IPS-18c (cell line): ENCODE results near the gene PTPRD.
"Not testable (repeated sequence)": the region's sequence is repeated elsewhere in the genome, so short reads cannot be mapped to it uniquely, and the experiment has no call there.

ENCODE experiments used
- H3K4me3 ChIP-seq: 2 replicates; pipeline ENCODE4 v1.7.0; 2013; ENCODE audit warnings: low read depth, mild to moderate bottlenecking, low read length, moderate library complexity; ENCODE audit not compliant: insufficient read depth
- H3K9me3 ChIP-seq: one replicate; pipeline ENCODE4 v1.6.1; 2013; ENCODE audit warnings: mild to moderate bottlenecking, low read length, moderate library complexity; ENCODE audit not compliant: control insufficient read depth, insufficient read depth

The PTPRD gene

DNA sequence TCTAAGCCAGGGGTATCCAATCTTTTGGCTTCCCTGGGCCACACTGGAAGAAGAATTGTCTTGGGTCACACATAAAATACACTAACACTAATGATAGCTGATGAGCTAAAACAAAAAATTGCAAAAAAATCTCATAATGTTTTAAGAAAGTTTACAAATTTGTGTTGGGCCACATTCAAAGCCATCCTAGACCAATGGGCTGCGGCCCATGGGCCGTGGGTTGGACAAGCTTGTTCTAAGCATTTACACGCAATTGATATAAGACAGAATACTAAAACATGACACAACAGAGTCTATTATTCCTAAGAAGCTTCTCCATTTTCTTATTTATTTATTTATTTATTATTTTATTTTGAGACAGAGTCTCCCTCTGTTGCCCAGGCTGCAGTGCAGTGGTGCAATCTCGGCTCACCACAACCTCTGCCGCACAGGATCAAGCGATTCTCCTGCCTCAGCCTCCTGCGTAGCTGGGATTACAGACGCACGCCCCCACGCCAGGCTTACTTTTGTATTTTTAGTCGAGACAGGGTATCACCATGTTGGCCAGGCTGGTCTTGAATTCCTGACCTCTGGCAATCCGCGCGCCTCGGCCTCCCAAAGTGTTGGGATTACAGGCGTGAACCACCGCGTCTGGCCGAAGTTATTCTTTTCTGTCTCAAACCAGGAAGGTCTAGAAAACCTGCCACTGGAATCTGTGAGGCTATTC lies 1692.2 kb downstream of the PTPRD start:
- H3K4me3 ChIP-seq, H3K9me3 ChIP-seq: not testable (repeated sequence)

DNA sequence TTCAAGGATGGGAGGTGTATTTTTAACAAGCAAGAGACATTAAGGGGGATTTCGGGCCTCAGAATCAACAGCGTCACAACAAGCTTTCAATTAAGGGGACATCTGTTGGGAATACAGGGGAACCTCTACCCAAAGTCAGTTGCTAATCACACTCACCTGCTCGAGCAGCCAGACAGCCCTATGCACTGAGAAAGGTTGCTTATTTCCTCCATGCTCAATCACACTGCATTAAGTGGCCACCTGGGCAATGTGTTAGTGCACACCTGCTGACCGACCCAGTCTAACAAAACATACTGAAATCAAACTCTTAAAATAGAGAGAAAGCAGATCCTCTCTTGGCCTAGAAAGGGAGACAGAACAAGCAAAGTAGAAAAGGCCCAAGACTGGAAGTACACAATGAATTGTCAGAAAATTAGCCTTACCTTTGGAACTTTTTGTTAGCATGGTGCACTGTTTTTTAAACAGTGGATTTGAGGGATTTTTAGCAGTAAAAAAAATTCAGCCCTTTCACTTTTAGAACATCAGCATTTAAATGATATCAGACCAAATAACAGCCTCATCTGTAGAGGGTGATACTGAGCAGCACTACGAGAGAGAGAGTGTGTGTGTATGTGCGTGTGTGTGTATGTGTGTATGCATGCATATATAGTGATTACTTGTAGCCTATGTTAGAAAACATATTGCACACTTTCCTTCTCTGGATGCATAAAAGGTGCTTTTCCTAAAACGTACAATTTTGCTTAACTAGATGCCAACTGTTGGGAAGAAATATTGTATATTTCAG lies 1694.7 kb downstream of the PTPRD start:
- Histone ChIP-seq H3K4me3 (no peak overlapping the region), H3K9me3 (no peaks in the 10 kb centered on the region)

- no peak overlapping the region for H3K4me3 ChIP-seq
- no peaks in the 10 kb centered on the region for H3K9me3 ChIP-seq
These were observed 1696.0 kb downstream of the PTPRD start for GRCh38 chr9:8916771-8917170.

GRCh38 chr9:8907868-8908267 lies 1704.9 kb downstream of the PTPRD start:
- no peaks in the 10 kb centered on the region for H3K9me3 ChIP-seq
- H3K4me3 ChIP-seq, result no peak overlapping the region

- Histone ChIP-seq H3K4me3 (no peak overlapping the region), H3K9me3 (no peaks in the 10 kb centered on the region)
These were observed 1707.1 kb downstream of the PTPRD start for GRCh38 chr9:8905731-8906130.

- H3K9me3 ChIP-seq, result no peaks in the 10 kb centered on the region
- no peak overlapping the region for H3K4me3 ChIP-seq
These were observed 1707.9 kb downstream of the PTPRD start for GRCh38 chr9:8904771-8905515.

GRCh38 chr9:8903077-8903476 lies 1709.7 kb downstream of the PTPRD start:
- Histone ChIP-seq H3K9me3 (no peaks in the 10 kb centered on the region), H3K4me3 (no peak overlapping the region)

DNA sequence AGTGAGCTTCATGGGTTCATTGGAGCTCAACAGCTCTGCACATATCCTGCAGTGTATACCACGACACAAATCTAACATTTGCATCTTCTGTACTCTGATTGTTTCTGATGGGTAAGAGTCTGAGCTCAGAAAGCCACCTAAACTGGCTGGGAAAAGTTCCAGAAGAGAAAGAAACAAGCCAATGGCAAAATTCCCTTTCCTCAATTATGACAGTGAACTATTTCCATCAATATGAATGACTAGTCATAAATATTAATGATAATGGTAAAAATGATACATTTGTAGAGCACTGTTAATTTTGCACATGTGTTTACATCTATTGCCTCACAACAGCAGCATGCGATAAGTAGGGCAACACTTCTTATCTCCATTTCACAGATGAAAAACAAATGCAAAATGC lies 1711.7 kb downstream of the PTPRD start:
- no peak overlapping the region for H3K4me3 ChIP-seq
- no peaks in the 10 kb centered on the region for H3K9me3 ChIP-seq

GRCh38 chr9:8899511-8899910 lies 1713.3 kb downstream of the PTPRD start:
- Histone ChIP-seq H3K9me3 (no peaks in the 10 kb centered on the region), H3K4me3 (no peak overlapping the region)

- H3K4me3 ChIP-seq, result no peak overlapping the region
These were observed 1717.0 kb downstream of the PTPRD start for GRCh38 chr9:8895861-8896224.

DNA sequence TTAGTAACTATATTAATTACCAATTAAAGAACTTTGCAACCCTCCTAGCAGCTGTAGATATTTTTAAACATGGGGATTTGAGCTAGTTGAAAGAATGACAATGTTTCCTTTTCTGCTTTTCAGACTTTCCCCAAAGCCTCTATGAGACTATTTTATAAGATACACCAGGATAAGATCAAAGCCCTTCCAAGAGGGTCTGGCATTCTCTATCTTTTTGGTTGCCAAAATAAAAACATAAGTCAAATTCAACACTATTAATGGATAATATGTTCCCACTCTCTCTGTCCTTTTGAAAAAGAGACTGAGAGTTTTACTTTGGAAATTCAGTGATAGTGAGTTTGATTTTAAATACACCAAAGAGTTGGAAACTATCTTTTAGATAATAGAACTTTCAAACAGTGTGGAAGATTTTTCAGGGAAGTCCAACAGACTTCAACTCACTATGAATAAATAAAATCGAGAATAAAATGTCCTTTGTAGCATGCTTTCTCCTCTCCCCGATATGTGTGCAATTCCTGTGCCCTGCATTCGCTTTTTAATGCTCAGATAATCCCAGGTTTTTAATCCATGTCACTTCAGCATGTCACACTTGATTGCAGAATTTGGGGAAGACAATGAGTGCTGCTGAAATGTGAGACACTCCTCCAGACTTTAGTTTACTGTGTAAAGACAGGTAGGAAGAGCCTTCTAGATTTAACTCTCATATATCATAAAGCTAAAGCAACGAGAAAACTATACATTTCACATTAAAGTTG lies 1717.5 kb downstream of the PTPRD start:
- H3K9me3 ChIP-seq, result no peaks in the 10 kb centered on the region

More at GRCh38 chr9:8895861-8896224, 1717.0 kb downstream of the PTPRD start:
- H3K9me3 ChIP-seq, result no peaks in the 10 kb centered on the region

GRCh38 chr9:8890695-8891094 lies 1722.1 kb downstream of the PTPRD start:
- no peak overlapping the region for H3K4me3 ChIP-seq
- no peaks in the 10 kb centered on the region for H3K9me3 ChIP-seq

More for the DNA sequence above, 1717.5 kb downstream of the PTPRD start:
- H3K4me3 ChIP-seq, result no peak overlapping the region

- H3K9me3 ChIP-seq, result no peaks in the 10 kb centered on the region
These were observed 1723.7 kb downstream of the PTPRD start for GRCh38 chr9:8889100-8889499.

DNA sequence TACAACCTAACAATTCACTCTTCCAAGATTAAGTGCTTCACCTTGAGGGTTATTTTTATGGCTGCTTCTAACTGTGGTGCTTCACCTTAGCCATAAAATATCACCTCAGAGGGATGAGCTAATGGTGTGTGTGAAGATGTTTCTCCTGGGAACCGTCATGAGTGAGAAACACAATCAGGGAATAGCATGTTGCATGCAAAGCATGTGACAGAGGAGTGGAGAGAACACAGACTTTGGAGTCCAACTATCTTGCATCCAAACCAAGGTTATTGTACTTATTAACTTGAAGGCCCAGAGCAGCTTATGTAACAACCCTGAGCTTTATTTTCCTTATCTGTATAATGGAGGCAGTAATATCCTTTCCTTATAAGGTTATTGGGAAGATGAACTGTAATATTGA lies 1724.2 kb downstream of the PTPRD start:
- Histone ChIP-seq H3K9me3 (no peaks in the 10 kb centered on the region), H3K4me3 (no peak overlapping the region)

More at GRCh38 chr9:8889100-8889499, 1723.7 kb downstream of the PTPRD start:
- no peak overlapping the region for H3K4me3 ChIP-seq

GRCh38 chr9:8887369-8887768 lies 1725.4 kb downstream of the PTPRD start:
- no peak overlapping the region for H3K4me3 ChIP-seq
- no peaks in the 10 kb centered on the region for H3K9me3 ChIP-seq

DNA sequence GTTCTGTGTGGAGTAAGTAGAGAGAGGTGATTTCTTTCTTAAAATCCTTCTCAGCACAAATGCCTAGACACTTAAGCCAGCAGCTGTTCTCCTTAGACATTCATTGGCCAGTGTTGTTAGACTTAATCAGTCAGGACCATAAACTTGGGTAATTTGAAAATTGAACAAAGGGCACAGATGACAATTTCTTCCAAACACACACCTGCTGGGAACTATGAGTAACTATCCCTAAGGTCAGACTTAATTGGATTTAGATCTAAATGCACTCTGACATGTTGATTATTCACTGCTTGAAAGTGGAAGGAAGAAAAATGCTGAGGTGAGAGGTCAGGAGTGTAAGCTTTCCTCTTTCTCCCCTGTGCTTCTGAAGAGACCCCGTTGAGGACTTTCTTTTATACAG lies 1729.5 kb downstream of the PTPRD start:
- H3K9me3 ChIP-seq, result no peaks in the 10 kb centered on the region
- H3K4me3 ChIP-seq, result no peak overlapping the region

- no peaks in the 10 kb centered on the region for H3K9me3 ChIP-seq
- no peak overlapping the region for H3K4me3 ChIP-seq
These were observed 1732.7 kb downstream of the PTPRD start for GRCh38 chr9:8880060-8880459.
